ENCODE results near the gene HPGDS.

GRCh38 chr4:94334962-94335361 is 7.7 kb downstream of the HPGDS start:
- no peak for TF ChIP-seq SMAD3 (CRISPR knock-in tag; IDR thresholded peaks at IDR 0.05)
- TF ChIP-seq POLR2A (IDR thresholded peaks at IDR 0.05; ENCODE audit: insufficient read depth in 1 of 2, low read depth in 2 of 2, low read length in 2 of 2), result no peak
- no peak for TF ChIP-seq CHD2 (IDR thresholded peaks at IDR 0.05; ENCODE audit: low read depth, low read length)
- TF ChIP-seq SETDB1 (CRISPR knock-in tag; IDR thresholded peaks at IDR 0.05; ENCODE audit: borderline replicate concordance), result no peak
- TF ChIP-seq POLR2G (IDR thresholded peaks at IDR 0.05; ENCODE audit: low read depth, low read length), result no peak
- TF ChIP-seq, protein P1, sequence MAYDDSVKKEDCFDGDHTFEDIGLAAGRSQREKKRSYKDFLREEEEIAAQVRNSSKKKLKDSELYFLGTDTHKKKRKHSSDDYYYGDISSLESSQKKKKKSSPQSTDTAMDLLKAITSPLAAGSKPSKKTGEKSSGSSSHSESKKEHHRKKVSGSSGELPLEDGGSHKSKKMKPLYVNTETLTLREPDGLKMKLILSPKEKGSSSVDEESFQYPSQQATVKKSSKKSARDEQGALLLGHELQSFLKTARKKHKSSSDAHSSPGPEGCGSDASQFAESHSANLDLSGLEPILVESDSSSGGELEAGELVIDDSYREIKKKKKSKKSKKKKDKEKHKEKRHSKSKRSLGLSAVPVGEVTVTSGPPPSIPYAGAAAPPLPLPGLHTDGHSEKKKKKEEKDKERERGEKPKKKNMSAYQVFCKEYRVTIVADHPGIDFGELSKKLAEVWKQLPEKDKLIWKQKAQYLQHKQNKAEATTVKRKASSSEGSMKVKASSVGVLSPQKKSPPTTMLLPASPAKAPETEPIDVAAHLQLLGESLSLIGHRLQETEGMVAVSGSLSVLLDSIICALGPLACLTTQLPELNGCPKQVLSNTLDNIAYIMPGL (CRISPR knock-in tag; IDR thresholded peaks at IDR 0.05; ENCODE audit: borderline replicate concordance in 1 of 2, low read depth in 1 of 2), result no peak
- no peak for TF ChIP-seq YY1 (IDR thresholded peaks at IDR 0.05; ENCODE audit: insufficient read depth, insufficient replicate concordance, low read depth, low read length)
- TF ChIP-seq ZFY (CRISPR knock-in tag; IDR thresholded peaks at IDR 0.05), result no peak
- TF ChIP-seq, protein P2, sequence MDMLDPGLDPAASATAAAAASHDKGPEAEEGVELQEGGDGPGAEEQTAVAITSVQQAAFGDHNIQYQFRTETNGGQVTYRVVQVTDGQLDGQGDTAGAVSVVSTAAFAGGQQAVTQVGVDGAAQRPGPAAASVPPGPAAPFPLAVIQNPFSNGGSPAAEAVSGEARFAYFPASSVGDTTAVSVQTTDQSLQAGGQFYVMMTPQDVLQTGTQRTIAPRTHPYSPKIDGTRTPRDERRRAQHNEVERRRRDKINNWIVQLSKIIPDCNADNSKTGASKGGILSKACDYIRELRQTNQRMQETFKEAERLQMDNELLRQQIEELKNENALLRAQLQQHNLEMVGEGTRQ (IDR thresholded peaks at IDR 0.05; ENCODE audit: low read depth, low read length), result no peak
- TF ChIP-seq, protein P2 (CRISPR knock-in tag; IDR thresholded peaks at IDR 0.05; ENCODE audit: borderline replicate concordance), result no peak
- TF ChIP-seq, protein P3, sequence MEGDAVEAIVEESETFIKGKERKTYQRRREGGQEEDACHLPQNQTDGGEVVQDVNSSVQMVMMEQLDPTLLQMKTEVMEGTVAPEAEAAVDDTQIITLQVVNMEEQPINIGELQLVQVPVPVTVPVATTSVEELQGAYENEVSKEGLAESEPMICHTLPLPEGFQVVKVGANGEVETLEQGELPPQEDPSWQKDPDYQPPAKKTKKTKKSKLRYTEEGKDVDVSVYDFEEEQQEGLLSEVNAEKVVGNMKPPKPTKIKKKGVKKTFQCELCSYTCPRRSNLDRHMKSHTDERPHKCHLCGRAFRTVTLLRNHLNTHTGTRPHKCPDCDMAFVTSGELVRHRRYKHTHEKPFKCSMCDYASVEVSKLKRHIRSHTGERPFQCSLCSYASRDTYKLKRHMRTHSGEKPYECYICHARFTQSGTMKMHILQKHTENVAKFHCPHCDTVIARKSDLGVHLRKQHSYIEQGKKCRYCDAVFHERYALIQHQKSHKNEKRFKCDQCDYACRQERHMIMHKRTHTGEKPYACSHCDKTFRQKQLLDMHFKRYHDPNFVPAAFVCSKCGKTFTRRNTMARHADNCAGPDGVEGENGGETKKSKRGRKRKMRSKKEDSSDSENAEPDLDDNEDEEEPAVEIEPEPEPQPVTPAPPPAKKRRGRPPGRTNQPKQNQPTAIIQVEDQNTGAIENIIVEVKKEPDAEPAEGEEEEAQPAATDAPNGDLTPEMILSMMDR (CRISPR knock-in tag; IDR thresholded peaks at IDR 0.05), result no peak
- TF ChIP-seq ELF4 (CRISPR knock-in tag; IDR thresholded peaks at IDR 0.05; ENCODE audit: borderline replicate concordance), result no peak
- no peak for TF ChIP-seq EZH2 (conservative IDR thresholded peaks at IDR 0.05; ENCODE audit: low read depth, low read length)

Measured in HepG2 (cell line).